Occipital lobe (tissue), 2 donors: Measurements from ENCODE around the gene S100P. TPM values are rescaled to one million over a fixed set of nuclear protein-coding genes. Genes with fewer than 3 reads are reported as not detected.
"Not testable (repeated sequence)": the region's sequence is repeated elsewhere in the genome, so short reads cannot be mapped to it uniquely, and the experiment has no call there.

Experiments
- DNase-seq: peaks from one replicate; lab custom pipeline; 2025; lab: John Stamatoyannopoulos, UW
- total RNA-seq: library from RNA; depleted of rRNA; stranded (reverse); fragments of >200 nt; gene quantifications from one replicate; pipeline ENCODE4 v1.2.3, GENCODE V29; 2014

Gene S100P
- total RNA-seq, 1 donor from 2014 or later = 1.6 TPM

DNA sequence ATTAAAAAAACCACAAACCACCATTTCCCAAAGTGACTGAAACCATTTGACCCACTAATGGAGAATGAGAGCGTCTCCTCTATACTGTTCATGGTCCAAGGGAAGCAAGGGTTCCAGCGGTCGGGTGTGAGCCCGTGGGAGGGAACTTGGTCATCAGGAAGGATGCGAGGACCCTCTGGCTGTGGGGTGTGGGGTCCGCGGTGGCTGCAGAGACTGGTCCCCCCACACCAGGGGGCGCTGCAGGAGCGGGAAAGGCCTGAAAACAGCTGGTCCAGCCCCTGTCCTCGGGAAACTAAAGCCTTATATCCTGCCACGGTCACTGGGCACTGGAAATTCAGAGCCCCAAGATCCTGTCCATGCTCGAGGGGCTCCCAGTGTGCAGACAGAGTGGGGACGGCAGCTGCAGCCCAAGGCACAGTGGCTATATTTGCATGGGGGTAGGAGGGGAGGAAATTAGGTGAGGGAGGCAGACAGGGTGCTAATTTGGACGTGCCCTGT is 26.6 kb downstream of the S100P start:
- DNase-seq = peak; percentile 68

DNA sequence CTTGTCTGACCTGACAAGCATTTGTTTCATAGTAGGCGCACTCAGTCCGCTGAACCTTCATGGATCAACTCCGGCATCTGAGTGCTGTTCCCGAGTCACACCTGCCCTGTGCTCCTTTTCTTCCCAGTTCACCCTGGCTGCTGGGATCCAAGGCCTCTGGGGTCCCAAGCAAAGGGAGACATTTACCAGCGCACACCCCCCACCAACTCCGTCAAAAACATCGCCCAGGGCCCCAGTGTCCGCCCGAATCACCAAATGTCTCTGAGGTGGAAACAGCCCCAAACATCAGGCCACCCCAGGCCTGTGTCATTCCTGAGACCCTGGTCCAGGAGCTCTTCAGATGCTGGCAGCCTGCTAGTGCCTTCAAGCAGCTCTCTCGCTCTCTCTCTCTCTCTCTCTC is 27.4 kb downstream of the S100P start:
- no peak for DNase-seq

DNA sequence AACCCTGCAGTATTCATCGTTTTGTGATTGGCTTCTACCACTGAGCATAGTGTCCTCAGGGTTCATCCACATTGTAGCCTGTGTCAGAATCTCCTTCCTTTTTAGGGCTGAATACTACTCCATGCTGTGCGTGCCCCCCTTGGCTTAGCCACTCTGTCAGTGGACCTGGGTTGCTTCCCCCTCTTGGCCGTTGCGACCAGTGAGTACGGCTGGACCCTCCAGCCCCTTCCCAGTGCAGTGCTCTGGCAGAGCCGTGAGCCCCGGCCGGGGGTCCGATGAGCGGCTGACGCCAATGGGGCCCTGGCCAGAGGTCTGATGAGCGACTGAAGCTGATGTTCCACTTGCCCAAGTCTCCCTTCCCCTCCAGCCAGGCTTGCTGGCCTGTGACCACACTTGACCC is 29.2 kb downstream of the S100P start:
- DNase-seq = no peak

DNA sequence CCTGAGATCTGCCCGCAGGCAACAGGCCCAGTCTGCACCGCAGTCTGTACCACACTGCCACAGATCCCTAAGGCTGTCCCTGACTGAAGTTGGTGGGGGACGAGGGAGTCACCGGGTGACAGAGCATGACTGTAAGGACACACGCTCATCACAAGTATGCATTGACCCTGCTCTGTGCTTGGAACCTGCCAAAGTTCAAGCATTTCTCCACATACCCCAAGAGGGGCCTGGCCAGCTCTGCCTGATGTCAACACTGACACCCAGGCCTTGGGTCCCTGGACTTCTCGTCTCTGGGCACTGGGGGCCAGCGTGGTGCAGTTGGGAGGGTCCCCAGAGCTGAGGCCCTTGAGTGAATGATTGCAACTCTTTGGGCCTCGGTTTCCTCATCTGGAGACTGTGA is 30.2 kb downstream of the S100P start:
- no peak for DNase-seq

DNA sequence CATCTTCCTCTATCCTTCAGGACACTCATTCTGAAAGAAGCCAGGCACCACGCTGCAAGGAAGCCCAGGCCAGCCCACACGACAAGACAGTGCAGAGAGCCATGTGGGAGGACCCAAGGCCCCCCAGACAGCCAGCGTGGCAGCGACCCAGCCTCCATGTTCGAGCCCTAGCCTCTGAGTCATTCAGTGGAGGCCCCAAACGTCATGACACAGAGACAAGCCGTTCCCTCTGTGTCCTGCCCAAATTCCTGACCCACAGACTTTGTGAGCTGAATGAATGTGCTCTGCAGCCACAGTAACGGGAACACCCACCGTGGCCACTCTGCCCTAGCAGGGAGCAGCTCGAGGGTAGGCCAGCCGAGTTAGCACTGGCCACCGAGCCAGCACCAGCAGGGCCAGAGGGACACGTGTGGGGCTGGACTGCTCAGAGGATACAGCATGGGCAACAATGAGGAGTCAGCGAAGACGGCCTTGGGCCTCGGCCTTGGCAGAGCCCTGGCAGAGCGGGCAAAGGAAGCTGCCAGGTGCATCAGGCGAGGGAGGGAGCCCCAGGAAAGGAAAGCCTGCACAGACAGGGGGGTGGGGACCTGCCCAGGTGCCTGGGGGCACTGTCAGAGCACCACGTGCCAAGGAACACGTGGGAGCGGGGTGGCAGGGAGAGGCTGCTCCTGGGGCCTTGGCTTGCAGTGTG is 30.9 kb downstream of the S100P start:
- DNase-seq = no peak

DNA sequence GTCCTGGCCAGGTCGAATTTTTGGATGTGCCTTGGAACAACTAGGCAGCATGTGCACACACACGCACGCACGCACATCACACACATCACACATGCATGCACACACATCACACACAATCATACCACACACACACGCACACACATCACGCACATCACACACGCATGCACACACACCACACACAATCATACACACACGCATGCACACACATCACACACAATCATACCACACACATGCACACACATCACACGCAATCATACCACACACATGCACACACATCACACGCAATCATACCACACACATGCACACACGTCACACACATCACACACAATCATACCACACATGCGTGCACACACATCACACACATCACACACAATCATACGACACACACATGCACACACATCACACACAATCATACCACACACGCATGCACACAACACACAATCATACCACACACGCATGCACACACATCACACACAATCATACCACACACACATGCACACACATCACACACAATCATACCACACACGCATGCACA is 31.8 kb downstream of the S100P start:
- DNase-seq = not testable (repeated sequence)

DNA sequence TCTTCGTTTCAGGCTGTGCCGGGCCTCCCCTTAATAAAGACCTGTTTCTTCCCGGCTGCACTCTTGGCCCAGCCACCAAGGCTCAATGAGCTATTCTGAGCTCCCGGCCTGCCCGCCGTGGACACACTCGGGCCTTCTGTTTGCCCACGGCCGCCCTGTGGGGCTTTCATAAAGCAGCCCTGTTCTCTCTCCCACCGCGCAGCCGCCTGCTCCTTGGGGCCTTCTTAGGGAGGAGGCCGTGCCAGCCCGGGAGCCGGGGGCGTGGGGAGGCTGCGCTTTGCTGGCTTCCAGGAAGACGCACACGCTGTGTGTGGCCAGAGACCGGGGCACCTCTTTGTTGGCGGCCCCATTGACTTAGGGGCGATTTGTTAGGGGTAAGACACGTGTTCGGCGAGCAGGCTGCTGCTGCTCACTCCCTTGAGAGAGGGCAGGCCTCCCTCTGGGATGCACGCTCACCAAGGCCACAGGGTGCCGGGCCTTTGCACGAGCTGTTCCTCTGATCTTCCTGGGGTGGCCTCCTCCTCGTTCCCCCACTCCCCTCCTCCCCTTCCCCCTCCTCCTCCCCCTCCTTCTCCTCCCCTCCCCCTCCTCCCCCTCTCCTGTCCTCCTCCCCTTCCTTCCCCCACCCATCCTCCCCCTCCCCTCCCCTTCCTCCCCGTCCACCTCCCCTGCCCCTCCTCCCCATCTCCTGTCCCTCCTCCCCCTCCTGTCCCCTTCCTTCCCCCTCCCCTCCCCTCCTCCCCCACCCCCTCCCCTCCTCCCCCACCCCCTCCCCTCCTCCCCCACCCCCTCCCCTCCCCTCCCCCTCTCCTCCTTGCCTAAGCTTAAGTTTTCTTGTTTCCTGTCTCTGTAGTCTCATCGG is 33.6 kb downstream of the S100P start:
- DNase-seq = peak; percentile 75

DNA sequence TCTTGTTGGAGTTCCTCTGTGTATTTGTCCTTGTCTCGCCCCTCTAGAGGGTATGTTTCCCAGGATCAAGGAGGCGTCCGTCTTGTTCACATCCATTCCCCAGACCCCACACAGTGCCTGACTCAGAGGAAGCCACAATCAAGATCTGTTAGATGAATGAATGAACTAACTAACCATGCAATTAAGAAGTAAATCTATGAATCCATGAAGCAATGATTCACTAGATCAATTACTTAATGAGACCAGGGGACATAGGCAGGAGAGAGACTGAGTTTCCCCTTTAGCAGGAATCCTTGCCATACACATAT is 34.2 kb downstream of the S100P start:
- DNase-seq = no peak

DNA sequence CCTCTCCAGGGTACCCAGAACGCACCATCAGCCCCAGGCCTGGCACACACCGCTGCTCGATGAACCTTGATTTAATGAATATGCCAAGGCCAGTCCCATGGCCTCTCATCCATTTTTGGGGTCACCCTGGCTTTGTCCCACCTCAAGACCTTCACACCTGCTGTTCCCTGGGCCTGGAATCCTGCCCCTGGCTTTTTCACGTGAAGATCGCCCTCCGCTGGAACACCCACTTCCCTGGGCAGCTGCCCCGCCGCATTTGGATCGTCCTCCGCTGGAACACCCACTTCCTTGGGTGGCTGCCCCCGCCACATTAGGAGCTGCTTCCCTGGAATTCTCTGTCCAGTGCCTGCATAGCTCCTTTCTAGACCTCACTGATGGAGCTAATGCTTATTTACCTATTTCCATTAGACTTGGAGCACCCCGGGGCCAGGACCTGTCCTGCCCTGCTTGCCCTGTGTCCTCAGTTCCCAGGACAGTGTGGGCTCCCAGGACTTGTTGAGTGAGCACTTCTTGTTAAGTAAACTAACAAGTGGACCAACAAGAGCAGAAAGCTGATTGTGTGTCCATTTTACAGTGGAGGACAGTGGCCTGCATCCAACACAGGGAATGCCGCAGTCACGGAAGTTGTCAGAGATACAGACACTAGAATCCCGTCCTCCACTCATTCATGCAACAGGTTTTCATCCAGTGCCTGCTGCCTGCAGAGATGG is 34.8 kb downstream of the S100P start:
- no peak for DNase-seq

DNA sequence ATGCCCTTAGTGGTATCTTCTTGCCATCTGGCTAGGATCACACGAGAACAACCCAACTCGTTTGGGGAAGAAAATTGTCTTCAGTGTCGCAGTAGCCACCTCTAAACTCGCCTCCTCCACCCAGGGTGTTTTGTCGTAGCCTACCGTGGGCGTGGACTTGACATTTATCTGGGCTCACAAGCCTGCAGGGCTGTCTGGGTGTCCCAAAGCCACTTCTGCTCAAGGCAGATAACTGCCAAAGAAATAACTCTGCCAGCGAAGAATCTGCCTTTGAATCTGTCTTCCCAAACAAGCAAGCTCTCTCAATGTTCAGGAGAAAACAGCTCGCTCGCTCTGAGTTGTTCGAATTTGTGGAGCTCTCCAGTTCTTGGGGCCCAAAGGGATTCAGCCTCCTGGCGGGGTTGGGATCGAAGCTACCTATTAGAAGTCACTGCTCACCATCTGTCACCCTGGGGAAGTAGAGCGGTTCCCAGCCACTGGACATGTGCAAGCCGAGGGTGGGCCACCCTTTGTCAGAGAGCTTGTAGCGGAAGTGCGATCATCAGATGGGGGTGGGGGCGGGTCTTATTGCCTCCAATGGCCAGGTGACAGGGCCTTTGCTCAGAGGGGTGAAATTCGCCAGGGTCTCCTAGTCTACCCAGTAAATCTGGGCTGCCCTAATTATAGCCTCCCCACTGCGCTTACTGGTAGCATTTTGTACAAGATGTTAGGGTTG is 37.1 kb downstream of the S100P start:
- DNase-seq = no peak

DNA sequence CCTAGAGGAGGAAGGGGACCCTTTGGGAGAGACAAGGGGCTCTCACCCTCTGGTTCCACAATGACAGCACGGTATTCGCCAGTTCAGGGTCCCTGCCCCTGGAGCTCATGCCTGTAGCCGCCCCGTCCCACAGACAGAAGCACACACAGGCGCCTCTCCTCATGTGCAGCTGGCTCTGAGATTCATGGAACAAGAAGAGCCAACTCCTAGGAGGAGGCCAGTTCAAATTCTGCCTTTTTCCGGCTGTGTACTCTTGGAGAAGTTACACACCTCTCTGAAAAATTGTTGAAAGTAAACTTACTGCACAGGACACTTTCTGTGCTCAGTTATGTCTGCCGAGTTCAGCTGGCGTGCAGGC is 37.6 kb downstream of the S100P start:
- no peak for DNase-seq

DNA sequence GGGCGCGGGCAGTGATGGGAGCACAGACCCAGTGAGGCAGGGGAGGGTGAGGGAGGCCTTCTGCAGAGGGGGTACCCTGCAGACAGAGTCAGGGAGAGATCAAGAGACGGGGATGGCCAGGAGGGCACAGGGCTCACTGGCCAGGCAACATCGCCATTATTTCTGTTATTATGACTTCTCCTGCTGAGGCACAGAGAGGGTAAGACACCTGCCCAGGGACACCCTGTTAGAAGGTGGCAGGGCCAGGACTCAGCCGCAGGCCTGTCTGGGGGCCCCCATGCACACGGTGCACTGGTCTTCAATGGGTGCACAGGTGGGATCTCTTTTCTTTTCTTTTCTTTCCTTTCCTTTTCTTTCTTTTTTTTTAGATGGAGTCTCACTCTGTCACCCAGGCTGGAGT is 38.1 kb downstream of the S100P start:
- no peak for DNase-seq

DNA sequence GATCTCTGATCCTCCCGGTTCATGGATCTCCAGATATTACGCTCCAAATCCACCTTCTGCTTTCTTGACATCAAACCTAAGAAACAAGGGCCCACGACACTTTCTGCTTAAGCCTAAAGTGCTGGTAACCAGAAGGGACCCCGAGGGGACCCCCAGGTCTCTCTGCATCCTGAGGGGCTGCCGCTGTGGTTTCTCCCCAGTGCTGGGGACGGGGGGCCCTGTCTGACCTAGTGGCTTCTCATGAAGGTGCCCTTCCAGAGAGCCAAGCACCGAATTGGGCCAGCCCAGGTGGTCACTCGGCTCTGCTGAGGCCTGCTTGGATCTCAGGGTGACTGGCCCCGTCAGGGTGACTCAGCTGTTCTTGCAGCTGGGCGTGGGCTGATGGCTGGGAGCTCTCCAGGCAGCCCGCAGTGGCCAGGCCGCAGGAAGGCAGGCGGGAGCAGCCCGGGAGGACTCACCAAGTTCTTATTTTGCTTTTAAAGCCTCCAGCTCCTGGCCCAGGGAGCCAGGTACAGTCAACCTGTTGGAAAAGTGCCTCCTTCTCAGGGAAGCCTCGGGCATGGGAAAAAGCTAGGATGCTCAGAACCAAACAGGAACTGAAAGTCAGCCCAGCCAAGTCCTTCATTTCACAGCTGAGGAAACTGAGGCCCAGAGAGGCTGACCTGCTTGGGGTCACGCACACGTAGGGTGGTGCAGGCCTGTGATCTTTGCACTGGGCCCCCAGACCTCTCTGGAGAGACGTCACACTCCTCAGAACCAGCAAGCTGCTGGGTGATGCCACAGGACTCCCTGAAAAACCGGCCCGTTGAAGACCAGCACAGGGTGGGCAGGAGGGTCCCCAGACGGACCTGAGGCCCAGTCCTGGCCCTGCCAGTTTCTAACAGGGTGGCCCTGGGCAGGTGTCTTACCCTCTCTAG is 39.0 kb downstream of the S100P start:
- DNase-seq = peak; percentile 57

DNA sequence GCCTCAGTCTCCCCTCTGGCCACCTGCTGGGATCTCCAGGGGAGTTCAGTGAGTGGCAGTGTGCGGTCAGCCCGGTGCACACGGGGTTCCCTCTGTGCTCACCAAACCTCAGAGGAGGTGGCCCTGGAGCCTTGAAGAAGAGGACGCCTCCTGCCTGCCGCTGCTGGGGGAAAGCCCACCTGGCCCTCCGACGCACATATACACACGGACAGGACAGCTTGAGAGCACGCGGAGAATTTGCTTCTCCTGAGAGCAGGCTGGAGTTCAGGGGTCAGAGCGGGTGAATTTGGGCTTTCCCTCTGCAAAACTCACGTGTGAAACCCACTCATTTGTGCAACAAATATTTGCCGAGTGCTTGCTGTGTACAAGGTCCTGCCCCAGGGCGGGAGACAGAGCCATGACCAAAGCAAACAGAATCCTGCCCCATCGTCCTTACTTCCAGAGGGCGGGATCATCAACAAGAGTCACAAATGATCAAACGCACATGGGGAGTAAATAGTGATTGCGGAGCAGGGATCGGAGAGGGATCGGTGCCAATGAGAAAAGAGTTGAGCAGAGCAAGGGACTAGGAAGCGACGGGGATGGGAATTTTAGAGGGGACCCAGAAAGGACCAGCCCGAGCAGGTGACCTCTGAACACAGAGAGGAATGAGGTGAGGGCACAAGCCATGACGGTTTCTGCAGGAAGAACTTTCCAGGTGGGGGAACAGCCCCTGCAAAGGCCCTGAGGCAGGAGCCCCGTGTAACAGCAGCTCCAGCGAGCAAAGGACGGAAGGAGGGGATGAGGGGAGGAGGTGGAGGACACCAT is 39.9 kb downstream of the S100P start:
- DNase-seq = no peak

DNA sequence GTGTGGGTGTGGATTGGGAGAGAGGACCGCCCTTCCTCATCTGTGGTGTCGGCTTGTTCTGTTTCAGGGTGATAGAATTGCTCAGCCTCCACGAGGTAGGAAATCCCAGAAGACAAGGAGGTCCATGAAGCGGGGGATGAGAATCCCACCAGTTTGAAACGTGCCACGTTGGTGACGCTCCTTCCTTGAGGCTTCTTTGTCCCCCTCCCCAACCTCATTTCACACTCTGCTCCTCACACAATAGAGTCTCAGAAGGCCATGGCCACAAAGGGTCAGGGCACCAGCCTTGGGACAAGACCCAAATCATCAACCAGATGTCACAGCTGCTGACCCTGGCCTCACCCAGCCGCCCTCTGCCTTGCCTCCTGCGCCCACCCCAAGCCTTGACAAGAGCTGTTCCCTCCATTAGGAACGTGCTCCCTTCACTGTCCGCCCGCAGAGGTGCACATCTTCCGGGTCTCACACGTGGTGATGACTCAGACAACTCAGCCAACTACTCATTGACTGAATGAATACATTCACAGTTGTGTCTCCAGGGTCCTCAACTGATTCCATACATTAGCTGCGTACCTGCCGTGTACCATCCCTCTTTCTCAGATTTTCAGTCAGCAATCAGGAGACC is 40.6 kb downstream of the S100P start:
- no peak for DNase-seq

DNA sequence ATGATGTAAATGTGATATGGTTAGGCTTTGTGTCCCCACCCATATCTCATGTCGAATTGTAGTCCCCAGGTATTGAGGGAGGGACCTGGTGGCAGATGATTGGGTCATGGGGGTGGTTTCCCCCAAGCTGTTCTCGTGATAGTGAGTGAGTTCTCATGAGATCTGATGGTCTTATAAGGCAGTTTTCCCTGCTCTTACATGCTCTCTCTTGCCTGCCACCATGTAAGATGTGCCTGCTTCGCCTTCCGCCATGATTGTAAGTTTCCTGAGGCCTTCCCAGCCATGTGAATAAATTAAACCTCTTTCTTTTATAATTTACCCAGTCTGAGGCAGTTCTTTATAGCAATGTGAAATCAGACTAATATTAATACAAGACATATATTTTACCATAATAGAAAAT is 46.2 kb downstream of the S100P start:
- no peak for DNase-seq

DNA sequence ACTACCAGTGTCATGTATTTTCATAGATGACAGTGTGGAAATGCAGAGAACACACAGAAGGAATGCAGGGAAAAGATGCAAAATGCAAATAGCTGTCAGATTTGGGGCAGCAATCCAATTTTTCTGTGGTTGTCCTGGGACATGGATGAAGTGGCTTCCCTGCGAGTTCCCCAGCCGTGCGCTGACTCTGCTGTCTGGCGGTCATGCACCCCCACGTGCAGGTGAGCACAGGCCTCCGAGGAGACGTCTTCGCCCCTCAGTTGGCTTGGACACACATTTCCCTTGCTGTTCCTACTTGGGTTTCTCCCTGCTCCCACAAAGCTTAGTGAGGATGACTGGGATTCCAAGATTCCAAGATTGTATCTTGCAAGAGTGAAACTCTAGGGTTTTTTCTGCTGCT is 46.7 kb downstream of the S100P start:
- no peak for DNase-seq

DNA sequence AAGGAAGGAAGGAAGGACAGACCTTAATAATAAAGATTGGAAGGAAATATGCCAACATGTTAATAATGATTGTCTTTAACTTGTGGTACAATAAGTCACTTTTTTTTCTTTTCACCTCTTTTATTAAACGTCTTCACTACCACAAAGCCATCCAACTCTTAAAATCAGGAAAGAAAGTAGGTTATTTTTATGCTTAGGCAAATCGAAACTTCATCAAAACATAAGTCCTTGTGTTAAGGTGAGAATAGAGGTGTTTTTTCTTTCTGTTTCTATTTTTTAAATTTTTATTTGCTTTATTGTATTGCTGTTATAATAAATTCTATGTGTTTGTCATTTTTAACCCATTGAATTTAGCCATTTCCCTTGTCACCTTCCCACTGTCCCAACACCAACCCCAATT is 48.8 kb downstream of the S100P start:
- DNase-seq = no peak

DNA sequence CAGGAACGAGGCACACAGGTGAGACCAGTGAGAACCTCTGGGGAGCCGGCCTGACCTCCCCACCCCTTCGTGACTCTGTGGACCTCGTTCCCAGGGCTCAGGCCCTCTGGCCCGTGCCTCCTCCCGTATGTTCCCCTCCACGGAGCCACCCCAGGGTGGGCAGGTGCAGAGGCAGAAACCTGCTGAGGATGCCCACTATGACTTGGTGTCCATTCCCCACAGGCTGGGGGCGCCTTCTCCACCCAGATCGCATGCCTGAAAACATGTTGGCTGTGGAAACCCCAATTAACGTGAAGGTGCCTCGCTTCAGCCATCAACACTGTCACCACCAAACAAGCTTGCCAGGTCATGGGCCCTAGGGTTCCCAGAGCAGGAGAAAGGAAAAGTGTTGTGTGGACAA is 49.3 kb downstream of the S100P start:
- DNase-seq = no peak
